ENCODE data around the gene DDX47.
"Not testable (repeated sequence)": the region's sequence is repeated elsewhere in the genome, so short reads cannot be mapped to it uniquely, and the experiment has no call there.

The DDX47 gene

GRCh38 chr12:12799163-12799920 lies 13.8 kb upstream of the DDX47 start:
- H3K27ac ChIP-seq (ENCODE audit: low read depth, low read length), result no peak overlapping the region
- H3K4me1 ChIP-seq (ENCODE audit: control insufficient read depth, insufficient read depth, low read length), result peaks cover 3% of the 10 kb centered on the region
- no peaks in the 10 kb centered on the region for H3K27me3 ChIP-seq (ENCODE audit: control insufficient read depth, insufficient read depth, low read length)
- no peak overlapping the region for H3K4me3 ChIP-seq (ENCODE audit: low read length)
- H3K9ac ChIP-seq (ENCODE audit: low read length), result no peak overlapping the region
- H3K36me3 ChIP-seq (ENCODE audit: control insufficient read depth, insufficient read depth, low read length), result no peaks in the 10 kb centered on the region

DNA sequence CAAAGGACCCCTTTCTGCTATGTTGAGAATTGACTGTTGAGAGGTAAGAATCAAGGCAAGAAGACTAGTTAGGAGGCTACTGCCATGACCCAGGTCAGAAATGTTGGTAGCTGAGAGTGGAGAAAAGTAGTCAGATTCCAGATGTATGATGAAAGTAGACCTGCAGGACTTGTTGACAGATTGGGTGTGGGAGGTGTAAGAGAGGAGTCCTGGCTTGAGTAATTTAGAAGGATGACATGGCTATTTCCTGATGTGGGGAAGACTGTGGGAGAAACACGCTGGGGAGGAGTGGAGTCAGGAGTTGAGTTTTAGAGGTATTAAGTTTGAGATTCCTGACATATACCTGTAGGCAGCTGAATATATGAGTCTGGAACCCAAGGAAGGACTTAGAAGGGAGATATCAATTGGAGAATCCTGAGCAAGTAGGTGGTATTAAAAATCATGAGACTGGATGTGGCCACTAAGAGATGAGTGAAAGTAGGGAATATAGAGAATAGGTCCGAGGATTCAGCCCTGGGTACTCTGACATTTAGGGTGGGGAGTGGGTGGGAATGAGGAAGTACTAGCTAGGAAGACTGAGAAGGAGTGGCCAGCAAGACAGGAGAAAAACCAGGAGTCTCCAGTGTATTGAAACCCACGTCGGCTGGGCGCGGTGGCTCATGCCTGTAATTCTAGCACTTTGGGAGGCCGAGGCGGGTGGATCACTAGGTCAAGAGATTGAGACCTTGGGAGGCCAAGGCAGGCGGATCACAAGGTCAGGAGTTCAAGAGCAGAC lies 12.6 kb upstream of the DDX47 start:
- H3K27ac ChIP-seq (ENCODE audit: low read depth, low read length), result no peak overlapping the region
- H3K9ac ChIP-seq (ENCODE audit: low read length), result no peak overlapping the region
- H3K4me1 ChIP-seq (ENCODE audit: control insufficient read depth, insufficient read depth, low read length), result peaks cover 3% of the 10 kb centered on the region
- H3K4me3 ChIP-seq (ENCODE audit: low read length), result no peak overlapping the region
- no peaks in the 10 kb centered on the region for H3K27me3 ChIP-seq (ENCODE audit: control insufficient read depth, insufficient read depth, low read length)
- no peaks in the 10 kb centered on the region for H3K36me3 ChIP-seq (ENCODE audit: control insufficient read depth, insufficient read depth, low read length)

DNA sequence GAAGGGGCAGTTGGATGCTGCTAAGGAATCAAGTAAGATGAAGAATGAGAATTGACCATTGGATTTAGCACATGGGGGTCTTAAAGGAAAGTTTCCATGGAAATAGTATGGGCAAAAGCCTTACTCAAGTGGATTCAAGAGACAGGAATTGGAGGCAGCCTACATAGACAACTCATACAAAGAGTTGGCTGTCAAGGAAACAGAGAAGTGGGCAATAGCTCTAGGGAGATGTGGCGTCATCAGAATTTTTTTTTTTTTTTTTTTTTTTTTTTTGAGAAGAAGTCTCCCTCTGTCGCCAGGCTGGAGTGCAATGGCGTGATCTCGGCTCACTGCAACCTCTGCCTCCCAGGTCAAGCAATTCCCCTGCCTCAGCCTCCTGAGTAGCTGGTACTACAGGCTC lies 11.5 kb upstream of the DDX47 start:
- not testable (repeated sequence) for H3K9ac ChIP-seq (ENCODE audit: low read length); H3K4me3 ChIP-seq (ENCODE audit: low read length); H3K36me3 ChIP-seq (ENCODE audit: control insufficient read depth, insufficient read depth, low read length); H3K27me3 ChIP-seq (ENCODE audit: control insufficient read depth, insufficient read depth, low read length); H3K27ac ChIP-seq (ENCODE audit: low read depth, low read length); H3K4me1 ChIP-seq (ENCODE audit: control insufficient read depth, insufficient read depth, low read length)

- H3K27ac ChIP-seq (ENCODE audit: low read depth, low read length), result no peak overlapping the region
These were observed 10.0 kb upstream of the DDX47 start for GRCh38 chr12:12803186-12803585.

GRCh38 chr12:12804011-12804410 lies 9.1 kb upstream of the DDX47 start:
- H3K27me3 ChIP-seq (ENCODE audit: control insufficient read depth, insufficient read depth, low read length), result no peaks in the 10 kb centered on the region
- H3K4me3 ChIP-seq (ENCODE audit: low read length), result no peak overlapping the region
- H3K9ac ChIP-seq (ENCODE audit: low read length), result no peak overlapping the region
- peaks cover 3% of the 10 kb centered on the region for H3K4me1 ChIP-seq (ENCODE audit: control insufficient read depth, insufficient read depth, low read length)
- H3K27ac ChIP-seq (ENCODE audit: low read depth, low read length), result no peak overlapping the region
- no peaks in the 10 kb centered on the region for H3K36me3 ChIP-seq (ENCODE audit: control insufficient read depth, insufficient read depth, low read length)

More at GRCh38 chr12:12803186-12803585, 10.0 kb upstream of the DDX47 start:
- no peaks in the 10 kb centered on the region for H3K36me3 ChIP-seq (ENCODE audit: control insufficient read depth, insufficient read depth, low read length)
- no peak overlapping the region for H3K9ac ChIP-seq (ENCODE audit: low read length)
- H3K4me1 ChIP-seq (ENCODE audit: control insufficient read depth, insufficient read depth, low read length), result peaks cover 3% of the 10 kb centered on the region
- H3K27me3 ChIP-seq (ENCODE audit: control insufficient read depth, insufficient read depth, low read length), result no peaks in the 10 kb centered on the region
- H3K4me3 ChIP-seq (ENCODE audit: low read length), result no peak overlapping the region

GRCh38 chr12:12804432-12804886 lies 8.7 kb upstream of the DDX47 start:
- Histone ChIP-seq H3K4me1 (ENCODE audit: control insufficient read depth, insufficient read depth, low read length) (peaks cover 3% of the 10 kb centered on the region), H3K9ac (ENCODE audit: low read length) (no peak overlapping the region), H3K27ac (ENCODE audit: low read depth, low read length) (no peak overlapping the region), H3K36me3 (ENCODE audit: control insufficient read depth, insufficient read depth, low read length) (no peaks in the 10 kb centered on the region), H3K27me3 (ENCODE audit: control insufficient read depth, insufficient read depth, low read length) (no peaks in the 10 kb centered on the region), H3K4me3 (ENCODE audit: low read length) (no peak overlapping the region)

DNA sequence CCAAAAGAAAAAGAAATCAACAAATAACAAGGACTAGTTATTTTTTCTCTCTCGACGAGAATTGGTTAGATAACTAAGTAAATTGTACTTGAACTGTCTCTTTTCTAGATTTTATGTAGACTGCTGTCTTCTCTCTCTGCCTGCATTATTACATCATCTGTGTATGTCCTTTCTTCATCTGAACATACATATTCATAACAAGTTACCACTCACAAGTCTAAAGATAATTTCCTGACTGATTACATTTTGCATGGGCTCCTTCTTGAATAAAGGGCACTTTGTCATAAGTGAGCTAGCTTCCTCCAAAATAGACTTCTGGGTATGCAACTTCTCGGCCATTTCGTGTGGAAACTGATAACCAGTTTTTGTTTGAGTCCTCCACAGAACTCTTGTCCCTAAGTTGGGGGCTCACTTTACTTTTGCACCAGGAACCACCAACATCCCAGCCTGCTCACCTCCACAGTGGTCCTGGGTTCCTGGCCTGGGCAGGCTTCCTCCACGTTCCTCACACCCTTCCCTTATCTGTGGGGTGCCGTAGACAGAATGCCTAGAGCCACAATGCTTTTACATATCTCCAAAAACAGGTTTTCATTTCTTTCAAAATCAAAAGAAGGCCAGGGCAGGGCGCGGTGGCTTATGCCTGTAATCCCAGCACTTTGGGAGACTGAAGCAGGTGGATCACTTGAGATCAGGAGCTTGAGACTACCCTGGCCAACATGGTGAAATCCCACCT lies 6.2 kb upstream of the DDX47 start:
- Histone ChIP-seq H3K36me3 (ENCODE audit: control insufficient read depth, insufficient read depth, low read length) (no peaks in the 10 kb centered on the region), H3K27me3 (ENCODE audit: control insufficient read depth, insufficient read depth, low read length) (no peaks in the 10 kb centered on the region), H3K9ac (ENCODE audit: low read length) (no peak overlapping the region), H3K27ac (ENCODE audit: low read depth, low read length) (no peak overlapping the region), H3K4me3 (ENCODE audit: low read length) (no peak overlapping the region), H3K4me1 (ENCODE audit: control insufficient read depth, insufficient read depth, low read length) (peaks cover 3% of the 10 kb centered on the region)

DNA sequence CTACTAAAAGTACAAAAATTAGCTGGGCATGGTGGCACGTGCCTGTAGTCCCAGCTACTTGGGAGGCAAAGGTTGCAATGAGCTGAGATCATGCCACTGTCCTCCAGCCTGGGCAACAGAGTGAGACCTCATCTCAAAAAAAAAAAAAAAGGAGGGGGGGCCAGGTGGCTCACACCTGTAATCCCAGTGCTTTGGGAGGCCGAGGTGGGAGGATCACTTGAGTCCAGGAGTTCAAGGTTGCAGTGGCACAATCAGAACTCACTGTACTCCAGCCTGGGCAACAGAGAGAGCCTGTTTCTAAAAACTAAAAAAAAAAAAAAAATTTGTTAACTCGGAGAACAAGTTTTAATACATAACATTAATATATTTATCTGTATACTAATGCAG lies 5.6 kb upstream of the DDX47 start:
- not testable (repeated sequence) for H3K27ac ChIP-seq (ENCODE audit: low read depth, low read length); H3K36me3 ChIP-seq (ENCODE audit: control insufficient read depth, insufficient read depth, low read length); H3K9ac ChIP-seq (ENCODE audit: low read length)

GRCh38 chr12:12807970-12808702 lies 5.0 kb upstream of the DDX47 start:
- Histone ChIP-seq H3K27ac (ENCODE audit: low read depth, low read length) (peak overlapping the region; percentile 57), H3K36me3 (ENCODE audit: control insufficient read depth, insufficient read depth, low read length) (no peaks in the 10 kb centered on the region), H3K4me3 (ENCODE audit: low read length) (no peak overlapping the region), H3K4me1 (ENCODE audit: control insufficient read depth, insufficient read depth, low read length) (peaks cover 2% of the 10 kb centered on the region), H3K9ac (ENCODE audit: low read length) (no peak overlapping the region), H3K27me3 (ENCODE audit: control insufficient read depth, insufficient read depth, low read length) (no peaks in the 10 kb centered on the region)

More for the DNA sequence above, 5.6 kb upstream of the DDX47 start:
- not testable (repeated sequence) for H3K4me3 ChIP-seq (ENCODE audit: low read length); H3K4me1 ChIP-seq (ENCODE audit: control insufficient read depth, insufficient read depth, low read length); H3K27me3 ChIP-seq (ENCODE audit: control insufficient read depth, insufficient read depth, low read length)

DNA sequence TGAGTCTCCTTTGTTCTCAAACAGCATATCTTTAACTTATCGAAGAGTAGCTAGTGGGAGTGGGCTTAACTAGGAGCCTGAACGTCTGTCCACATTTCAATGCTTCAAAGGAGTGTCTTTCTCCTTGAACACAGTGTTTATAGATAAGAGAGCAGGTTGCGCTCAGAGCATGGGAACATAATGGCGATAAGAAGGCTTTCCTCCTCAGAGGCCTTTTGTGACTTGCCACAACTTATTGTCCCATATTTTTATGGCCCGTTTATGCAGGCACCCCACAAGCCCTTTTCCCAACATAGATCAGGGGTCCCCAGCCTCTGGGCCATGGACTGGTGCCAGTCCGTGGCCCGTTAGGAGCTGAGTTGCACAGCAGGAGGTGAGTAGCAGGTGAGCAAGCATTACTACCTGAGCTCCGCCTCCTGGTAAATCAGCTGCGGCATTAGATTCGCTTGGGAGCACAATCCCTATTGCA lies 2.6 kb upstream of the DDX47 start:
- H3K9ac ChIP-seq (ENCODE audit: low read length), result no peak overlapping the region
- H3K27ac ChIP-seq (ENCODE audit: low read depth, low read length), result no peak overlapping the region
- no peak overlapping the region for H3K4me3 ChIP-seq (ENCODE audit: low read length)
- H3K4me1 ChIP-seq (ENCODE audit: control insufficient read depth, insufficient read depth, low read length), result peaks cover 7% of the 10 kb centered on the region
- no peaks in the 10 kb centered on the region for H3K36me3 ChIP-seq (ENCODE audit: control insufficient read depth, insufficient read depth, low read length)
- no peaks in the 10 kb centered on the region for H3K27me3 ChIP-seq (ENCODE audit: control insufficient read depth, insufficient read depth, low read length)

- Histone ChIP-seq H3K36me3 (ENCODE audit: control insufficient read depth, insufficient read depth, low read length) (no peaks in the 10 kb centered on the region), H3K4me1 (ENCODE audit: control insufficient read depth, insufficient read depth, low read length) (peaks cover 7% of the 10 kb centered on the region), H3K9ac (ENCODE audit: low read length) (no peak overlapping the region), H3K4me3 (ENCODE audit: low read length) (no peak overlapping the region), H3K27ac (ENCODE audit: low read depth, low read length) (no peak overlapping the region), H3K27me3 (ENCODE audit: control insufficient read depth, insufficient read depth, low read length) (no peaks in the 10 kb centered on the region)
These were observed 1.8 kb upstream of the DDX47 start for GRCh38 chr12:12811343-12811742.

GRCh38 chr12:12812174-12812573 lies 972 bp upstream of the DDX47 start:
- no peak overlapping the region for H3K27ac ChIP-seq (ENCODE audit: low read depth, low read length)
- H3K27me3 ChIP-seq (ENCODE audit: control insufficient read depth, insufficient read depth, low read length), result no peaks in the 10 kb centered on the region
- peaks cover 7% of the 10 kb centered on the region for H3K4me1 ChIP-seq (ENCODE audit: control insufficient read depth, insufficient read depth, low read length)
- no peak overlapping the region for H3K9ac ChIP-seq (ENCODE audit: low read length)
- no peak overlapping the region for H3K4me3 ChIP-seq (ENCODE audit: low read length)
- H3K36me3 ChIP-seq (ENCODE audit: control insufficient read depth, insufficient read depth, low read length), result no peaks in the 10 kb centered on the region
